Keratinocyte (primary cell): ENCODE data around the gene ANAPC16. TPM values are rescaled to one million over a fixed set of nuclear protein-coding genes. Genes with fewer than 3 reads are reported as not detected.

ENCODE experiments used
- DNase-seq: peaks from one replicate; pipeline ENCODE4 v3.0.0-alpha.2; 2011; ENCODE audit warnings: low read depth, missing footprints, low spot score
- FAIRE-seq: peaks from 2 replicates; lab custom pipeline; 2011; peaks lifted over from hg19 to GRCh38; lab: Jason Lieb, UNC
- H2AFZ ChIP-seq: 2 replicates; pipeline ENCODE4 v1.6.0; 2012; ENCODE audit warnings: low read length, control low read depth, inconsistent platforms; ENCODE audit not compliant: control insufficient read depth
- H3K27ac ChIP-seq: 2 replicates; pipeline ENCODE4 v1.5.1; 2011; ENCODE audit warnings: low read length; ENCODE audit not compliant: control insufficient read depth, insufficient read depth
- H3K27me3 ChIP-seq: 3 replicates; pipeline ENCODE4 v1.6.0; 2011; ENCODE audit warnings: low read length; ENCODE audit not compliant: control insufficient read depth, insufficient read depth; ENCODE audit errors: extremely low read depth
- H3K36me3 ChIP-seq, 2 experiments: 2 replicates in 1 of 2; 3 replicates in 1 of 2; pipeline ENCODE4 v1.5.1; 2011; ENCODE audit warnings: low read length in 2 of 2, mild to moderate bottlenecking in 1 of 2; ENCODE audit not compliant: control insufficient read depth in 2 of 2, insufficient read depth in 2 of 2; ENCODE audit errors: extremely low read depth in 1 of 2
- H3K4me1 ChIP-seq: 3 replicates; pipeline ENCODE4 v1.5.1; 2011; ENCODE audit warnings: low read length; ENCODE audit not compliant: control insufficient read depth, insufficient read depth; ENCODE audit errors: extremely low read depth
- H3K4me2 ChIP-seq: 3 replicates; pipeline ENCODE4 v1.6.0; 2011; ENCODE audit warnings: low read depth, low read length; ENCODE audit not compliant: control insufficient read depth, insufficient read depth; ENCODE audit errors: extremely low read depth
- H3K4me3 ChIP-seq, 3 experiments: fragments of 200-600 bp in 1 of 3; sonication (generic) in 1 of 3; 2 replicates in 2 of 3; 3 replicates in 1 of 3; pipeline ENCODE4 v1.5.1; 2011 to 2016; ENCODE audit warnings: low read length in 3 of 3, mild to moderate bottlenecking in 3 of 3, control low read depth in 2 of 3, inconsistent platforms in 1 of 3, low read depth in 1 of 3, mixed read lengths in 1 of 3, mixed run types in 1 of 3, moderate library complexity in 1 of 3; ENCODE audit not compliant: control insufficient read depth in 2 of 3, insufficient read depth in 2 of 3; ENCODE audit errors: extremely low read depth in 1 of 3
- H3K79me2 ChIP-seq: 2 replicates; pipeline ENCODE4 v1.6.0; 2012; ENCODE audit warnings: low read length; ENCODE audit not compliant: control insufficient read depth, insufficient read depth
- H3K9ac ChIP-seq: 3 replicates; pipeline ENCODE4 v1.6.0; 2011; ENCODE audit warnings: low read length; ENCODE audit not compliant: control insufficient read depth, insufficient read depth; ENCODE audit errors: extremely low read depth
- H3K9me1 ChIP-seq: 3 replicates; pipeline ENCODE4 v1.6.0; 2011; ENCODE audit warnings: low read length; ENCODE audit not compliant: control insufficient read depth, insufficient read depth; ENCODE audit errors: extremely low read depth
- H3K9me3 ChIP-seq: 2 replicates; pipeline ENCODE4 v1.5.1; 2012; ENCODE audit warnings: low read depth, low read length; ENCODE audit not compliant: control insufficient read depth
- H4K20me1 ChIP-seq: 3 replicates; pipeline ENCODE4 v1.6.0; 2011; ENCODE audit warnings: low read length; ENCODE audit not compliant: control insufficient read depth, insufficient read depth; ENCODE audit errors: extremely low read depth
- CTCF ChIP-seq, 3 experiments: IDR thresholded peaks in 1 of 3; conservative IDR thresholded peaks in 1 of 3; optimal IDR thresholded peaks in 1 of 3; 2 replicates in 2 of 3; 3 replicates in 1 of 3; pipeline versions ENCODE3 to v1.5.1; 2011; ENCODE audit warnings: low read length in 3 of 3, mild to moderate bottlenecking in 3 of 3, moderate library complexity in 2 of 3, control low read depth in 1 of 3, inconsistent platforms in 1 of 3; ENCODE audit not compliant: insufficient read depth in 2 of 3; ENCODE audit errors: extremely low read depth in 1 of 3
- EZH2 ChIP-seq: IDR thresholded peaks from one replicate; pipeline ENCODE4 v1.6.1; 2012; ENCODE audit warnings: inconsistent platforms, mild to moderate bottlenecking, low read length, moderate library complexity
- dilution Hi-C: fragments of 300-500 bp; cut with MboI; formaldehyde crosslinking; loops from one replicate; pipeline ENCODE4 v1.7.0; 2020; ENCODE audit warnings: low sequenced_read_pairs; ENCODE audit not compliant: extremely low pct_ligation_motif_present
- polyA plus RNA-seq, 5 experiments: library from polyadenylated mRNA; depleted of rRNA in 3 of 5; stranded (reverse) in 3 of 5; stranded (forward) in 1 of 5; unstranded in 1 of 5; fragments of >200 nt; gene quantifications; 1 replicate in 1 of 5; 2 replicates in 3 of 5; 3 replicates in 1 of 5; pipeline versions ENCODE4 v1.2.1 to v1.2.3, GENCODE V29; 2011 to 2012; ENCODE audit warnings: missing spikeins in 2 of 5, low read depth in 1 of 5, low replicate concordance in 1 of 5

Gene ANAPC16
- polyA plus RNA-seq, 1 donor (not counting 4 experiments of a cell fraction or from before 2014, with no cell fraction given) = 93.9 TPM

- Histone ChIP-seq H3K36me3 (peaks cover 6 to 10% of the 10 kb centered on the region in 2 experiments), H3K9ac (no peak overlapping the region), H3K4me3 (no peak overlapping the region), H3K4me2 (no peak overlapping the region), H3K27ac (no peak overlapping the region), H3K9me3 (no peaks in the 10 kb centered on the region), H3K27me3 (no peaks in the 10 kb centered on the region), H2AFZ (no peak overlapping the region), H3K79me2 (peaks cover 14% of the 10 kb centered on the region), H3K4me1 (peaks cover 6% of the 10 kb centered on the region), H3K9me1 (no peaks in the 10 kb centered on the region), H4K20me1 (no peaks in the 10 kb centered on the region)
- TF ChIP-seq EZH2 (no peak), CTCF (optimal IDR thresholded peaks at IDR 0.05 in 1 of 3, IDR thresholded peaks at IDR 0.05 in 1 of 3, conservative IDR thresholded peaks at IDR 0.05 in 1 of 3; ENCODE audit: extremely low read depth in 1 of 3, insufficient read depth in 2 of 3, low read length in 3 of 3) (no peak)
- dilution Hi-C loops = no loop called here
- DNase-seq (no peak), FAIRE-seq (no peak)
Measured at GRCh38 chr10:72226418-72227027, 10.7 kb downstream of the ANAPC16 start.

DNA sequence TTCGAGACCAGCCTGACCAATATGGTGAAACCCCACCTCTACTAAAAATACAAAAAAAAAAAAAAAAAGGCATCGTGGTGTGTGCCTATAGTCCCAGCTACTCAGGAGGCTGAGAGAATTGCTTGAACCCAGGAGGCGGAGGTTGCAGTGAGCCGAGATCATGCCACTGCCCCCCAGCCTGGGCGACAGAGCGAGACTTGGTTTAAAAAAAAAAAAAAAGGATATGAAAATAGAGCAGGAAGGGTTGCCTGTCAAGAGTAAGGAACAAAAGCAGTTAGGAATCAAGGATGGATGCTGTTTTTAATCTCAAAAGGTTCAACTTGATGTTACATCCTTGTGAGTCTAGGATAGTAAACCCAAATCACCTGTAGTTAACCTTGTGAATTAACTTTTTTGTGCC, 12.0 kb downstream of the ANAPC16 start:
- Histone ChIP-seq H3K9ac (no peak overlapping the region), H3K4me1 (peaks cover 6% of the 10 kb centered on the region), H4K20me1 (no peaks in the 10 kb centered on the region), H3K9me1 (no peaks in the 10 kb centered on the region), H3K36me3 (peaks cover 7 to 11% of the 10 kb centered on the region in 2 experiments), H3K4me2 (no peak overlapping the region), H2AFZ (no peak overlapping the region), H3K4me3 (no peak overlapping the region), H3K79me2 (peaks cover 14% of the 10 kb centered on the region), H3K27ac (no peak overlapping the region), H3K27me3 (no peaks in the 10 kb centered on the region), H3K9me3 (no peaks in the 10 kb centered on the region)
- FAIRE-seq (no peak), DNase-seq (no peak)
- TF ChIP-seq EZH2 (no peak), CTCF (optimal IDR thresholded peaks at IDR 0.05 in 1 of 3, IDR thresholded peaks at IDR 0.05 in 1 of 3, conservative IDR thresholded peaks at IDR 0.05 in 1 of 3; ENCODE audit: extremely low read depth in 1 of 3, insufficient read depth in 2 of 3, low read length in 3 of 3) (no peak)
- dilution Hi-C loops = no loop called here
